T-helper 2 cell treated with Interferon-gamma antibody and Interleukin-4, amounts not matched to agents 5 μg/mL and 100 μg/mL, for 36 hours (primary cell): ENCODE measurements around the gene UPF3B.
"Not testable (repeated sequence)": the region's sequence is repeated elsewhere in the genome, so short reads cannot be mapped to it uniquely, and the experiment has no call there.

Experiments
- DNase-seq: peaks from one replicate; pipeline ENCODE4 v3.0.0; 2021; ENCODE audit warnings: low spot score
- H3K27ac Mint-ChIP-seq: one replicate; pipeline ENCODE4 v1.8.0; 2021; ENCODE audit warnings: mild to moderate bottlenecking, mixed read lengths
- H3K27me3 Mint-ChIP-seq: one replicate; pipeline ENCODE4 v1.8.0; 2021; ENCODE audit warnings: low read depth, mixed read lengths
- H3K36me3 Mint-ChIP-seq: one replicate; pipeline ENCODE4 v1.8.0; 2021; ENCODE audit warnings: low read depth, mixed read lengths
- H3K4me1 Mint-ChIP-seq: one replicate; pipeline ENCODE4 v1.8.0; 2021; ENCODE audit warnings: low read depth, mixed read lengths
- H3K4me3 Mint-ChIP-seq: one replicate; pipeline ENCODE4 v1.8.0; 2022; ENCODE audit warnings: mild to moderate bottlenecking, moderate library complexity, mixed read lengths
- H3K9me3 Mint-ChIP-seq: one replicate; pipeline ENCODE4 v1.8.0; 2021; ENCODE audit warnings: mixed read lengths

The UPF3B gene

DNA sequence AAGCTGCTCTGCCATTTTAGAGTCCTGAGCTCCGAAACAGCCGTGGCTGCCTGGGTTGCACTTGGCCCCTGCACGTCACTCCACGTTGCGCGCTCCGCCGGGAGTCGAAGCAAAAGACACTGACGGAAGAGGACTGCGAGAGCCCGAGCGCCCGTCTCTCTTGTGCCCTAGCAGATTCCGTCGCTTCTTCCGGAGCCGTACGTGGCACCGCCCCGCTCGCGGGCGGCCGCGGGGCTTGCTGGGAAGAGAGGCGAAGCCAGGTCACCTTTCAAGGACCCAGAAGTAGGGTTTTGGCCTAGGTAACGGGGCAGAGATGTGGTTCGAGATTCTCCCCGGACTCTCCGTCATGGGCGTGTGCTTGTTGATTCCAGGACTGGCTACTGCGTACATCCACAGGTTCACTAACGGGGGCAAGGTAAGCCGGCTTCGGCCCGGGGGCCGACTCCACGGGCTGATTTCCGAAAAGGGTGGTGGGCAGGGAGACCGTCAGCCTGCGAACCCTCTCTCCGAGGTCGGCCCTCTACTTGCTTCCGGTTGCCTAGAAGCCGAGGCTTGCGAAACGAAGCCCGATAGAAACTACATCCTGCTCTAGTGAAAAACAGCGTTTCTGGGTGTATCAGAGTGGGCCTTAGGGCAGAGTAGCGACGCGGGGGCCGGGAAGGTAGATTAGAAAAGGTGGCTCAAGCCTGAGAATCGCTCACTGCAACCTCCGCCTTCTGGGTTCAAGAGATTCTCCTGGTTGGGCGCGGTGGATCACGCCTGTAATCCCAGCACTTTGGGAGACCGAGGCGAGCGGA lies 19.0 kb upstream of the UPF3B start, which contains the start of the genes NDUFA1 and RNF113A:
Gene NDUFA1, plus strand, starts transcription at position 234 of the 797 bp plus-strand sequence. Its CDS starts 80 bp downstream, at position 314.
Gene RNF113A, minus strand, starts transcription at position 135 of the 797 bp plus-strand sequence. Its CDS starts 120 bp downstream, at position 15.
- H3K4me1 Mint-ChIP-seq, result peaks cover 8% of the 10 kb centered on the region
- H3K4me3 Mint-ChIP-seq, result peak within 1 kb of the TSS; percentile 94
- H3K9me3 Mint-ChIP-seq, result no peaks in the 10 kb centered on the region
- peaks cover 22% of the 10 kb centered on the region for H3K36me3 Mint-ChIP-seq
- DNase-seq, result peak; percentile 86
- H3K27ac Mint-ChIP-seq, result peak within 1 kb of the TSS; percentile 99
- H3K27me3 Mint-ChIP-seq, result no peaks in the 10 kb centered on the region

DNA sequence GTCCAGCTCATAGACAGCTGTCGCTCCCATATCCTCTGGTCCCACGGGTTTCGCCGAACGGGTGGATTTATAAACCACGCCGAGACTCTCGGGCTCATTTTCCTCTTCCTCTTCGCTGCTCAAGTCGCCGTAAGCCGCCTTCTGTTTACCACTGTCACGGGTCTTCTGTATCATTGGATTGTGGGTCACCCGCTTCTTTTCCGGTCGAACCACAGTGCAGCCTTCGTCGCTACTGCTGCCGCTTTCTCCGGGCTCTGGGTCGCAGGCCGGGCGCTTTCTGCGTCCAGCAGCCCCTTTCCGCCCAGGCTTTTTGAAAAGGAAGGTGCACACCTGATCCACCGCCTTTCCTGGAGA lies 18.5 kb upstream of the UPF3B start:
- peaks cover 21% of the 10 kb centered on the region for H3K36me3 Mint-ChIP-seq
- H3K9me3 Mint-ChIP-seq, result no peaks in the 10 kb centered on the region
- peak overlapping the region; percentile 99 for H3K27ac Mint-ChIP-seq
- peak overlapping the region; percentile 94 for H3K4me3 Mint-ChIP-seq
- DNase-seq, result no peak
- peaks cover 8% of the 10 kb centered on the region for H3K4me1 Mint-ChIP-seq
- no peaks in the 10 kb centered on the region for H3K27me3 Mint-ChIP-seq

DNA sequence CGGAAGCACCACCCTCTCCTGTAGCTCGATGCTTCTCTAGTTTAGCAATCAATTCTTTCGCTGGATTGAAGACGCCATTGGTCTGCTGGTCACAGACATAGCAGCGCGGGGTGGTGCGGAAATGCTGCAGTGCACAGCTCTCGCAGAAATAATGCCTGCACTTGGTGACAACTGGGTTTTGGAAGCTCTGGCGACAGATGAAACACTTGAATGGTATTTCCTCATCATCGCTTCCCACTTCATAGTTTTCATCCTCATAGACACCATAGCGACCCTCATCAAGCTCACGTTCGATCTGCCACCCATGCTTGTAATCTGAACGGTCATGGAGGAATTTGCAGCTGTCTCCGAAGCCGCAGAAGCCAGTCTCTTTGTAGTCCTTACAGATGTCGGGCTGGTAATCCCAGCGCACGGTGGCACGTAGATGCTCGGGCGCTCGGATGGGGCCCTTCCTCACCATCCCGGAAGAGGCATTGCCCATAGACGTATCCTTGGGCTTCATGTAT lies 17.9 kb upstream of the UPF3B start:
- no peaks in the 10 kb centered on the region for H3K27me3 Mint-ChIP-seq
- H3K4me1 Mint-ChIP-seq, result peaks cover 8% of the 10 kb centered on the region
- no peaks in the 10 kb centered on the region for H3K9me3 Mint-ChIP-seq
- peak; percentile 16 for DNase-seq
- peak overlapping the region; percentile 99 for H3K27ac Mint-ChIP-seq
- peaks cover 18% of the 10 kb centered on the region for H3K36me3 Mint-ChIP-seq
- H3K4me3 Mint-ChIP-seq, result peak overlapping the region; percentile 94

- peak overlapping the region; percentile 97 for H3K27ac Mint-ChIP-seq
Observed at GRCh38 chrX:119853444-119853843, 681 bp upstream of the UPF3B start.

DNA sequence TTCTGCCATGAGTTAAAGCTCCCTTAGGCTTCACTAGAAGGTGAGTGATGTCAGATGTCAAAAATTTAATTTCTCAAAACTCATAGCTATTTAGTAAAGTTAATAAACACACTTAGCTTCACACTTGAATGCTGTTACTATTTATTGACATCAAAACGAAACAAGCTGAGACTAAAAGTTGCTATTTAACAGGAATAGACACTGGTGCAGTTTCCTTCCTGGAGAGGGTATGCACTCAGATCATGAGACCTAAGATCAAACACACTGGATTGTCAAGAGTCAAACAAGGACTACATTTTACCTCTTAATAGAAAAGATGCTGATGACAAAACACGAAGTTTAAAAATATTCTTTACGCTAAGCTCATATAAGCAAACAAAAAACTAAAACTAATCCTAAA lies 18.9 kb downstream of the UPF3B start:
- Mint-ChIP-seq H3K27me3 (no peaks in the 10 kb centered on the region), H3K9me3 (no peaks in the 10 kb centered on the region), H3K36me3 (peaks cover 53% of the 10 kb centered on the region), H3K4me3 (no peak overlapping the region), H3K27ac (no peak overlapping the region), H3K4me1 (no peaks in the 10 kb centered on the region)
- no peak for DNase-seq

More at GRCh38 chrX:119853444-119853843, 681 bp upstream of the UPF3B start:
- Mint-ChIP-seq H3K4me1 (peaks cover 7% of the 10 kb centered on the region), H3K4me3 (peak overlapping the region; percentile 99), H3K9me3 (no peaks in the 10 kb centered on the region), H3K27me3 (no peaks in the 10 kb centered on the region), H3K36me3 (peaks cover 13% of the 10 kb centered on the region)
- no peak for DNase-seq

DNA sequence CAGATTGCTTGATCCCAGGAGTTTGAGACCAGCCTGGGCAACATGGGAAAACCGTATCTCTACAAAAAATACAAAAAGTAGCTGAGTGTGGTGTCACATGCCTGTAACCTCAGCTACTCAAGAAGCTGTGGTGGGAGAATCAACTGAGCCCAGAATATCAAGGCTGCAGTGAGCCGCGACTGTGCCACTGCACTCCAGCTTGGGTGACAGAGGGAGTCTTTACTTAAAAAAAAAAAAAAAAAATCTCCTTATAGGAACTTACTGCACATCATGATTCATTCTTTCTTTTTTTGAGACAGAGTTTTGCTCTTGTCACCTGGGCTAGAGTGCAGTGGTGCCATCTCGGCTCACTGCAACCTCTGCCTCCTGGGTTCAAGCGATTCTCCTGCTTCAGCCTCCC lies 24.3 kb downstream of the UPF3B start:
- peaks cover 20% of the 10 kb centered on the region for H3K36me3 Mint-ChIP-seq
- no peak overlapping the region for H3K27ac Mint-ChIP-seq
- no peak overlapping the region for H3K4me3 Mint-ChIP-seq
- no peaks in the 10 kb centered on the region for H3K9me3 Mint-ChIP-seq
- H3K4me1 Mint-ChIP-seq, result peaks cover 6% of the 10 kb centered on the region
- no peak for DNase-seq
- no peaks in the 10 kb centered on the region for H3K27me3 Mint-ChIP-seq

- Mint-ChIP-seq H3K4me3 (no peak overlapping the region), H3K36me3 (peaks cover 18% of the 10 kb centered on the region), H3K27ac (peak overlapping the region; percentile 36)
Observed at GRCh38 chrX:119826399-119826959, 26.3 kb downstream of the UPF3B start.

DNA sequence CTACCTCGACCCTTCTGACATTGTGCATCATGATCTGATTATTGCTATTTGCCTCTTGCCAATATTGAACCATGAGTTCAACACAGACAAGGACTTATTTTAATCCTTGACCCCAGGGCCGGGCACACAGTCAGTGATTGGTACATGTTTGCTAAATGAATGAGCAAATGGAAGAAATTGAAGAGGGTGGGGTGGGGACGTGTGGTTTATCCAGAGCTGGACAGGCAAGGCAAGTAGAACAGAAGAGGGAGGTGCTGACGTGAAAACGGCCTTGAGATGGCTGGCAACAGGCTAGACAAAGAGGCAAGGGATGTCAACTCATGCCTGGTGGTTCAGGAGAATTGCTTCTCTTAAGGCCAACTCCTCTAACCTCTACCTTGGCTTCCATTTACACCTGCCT lies 28.5 kb downstream of the UPF3B start:
- not testable (repeated sequence) for H3K4me3 Mint-ChIP-seq, H3K36me3 Mint-ChIP-seq

More at GRCh38 chrX:119826399-119826959, 26.3 kb downstream of the UPF3B start:
- Mint-ChIP-seq H3K27me3 (no peaks in the 10 kb centered on the region), H3K9me3 (no peaks in the 10 kb centered on the region), H3K4me1 (peaks cover 17% of the 10 kb centered on the region)
- peak; percentile 27 for DNase-seq

DNA sequence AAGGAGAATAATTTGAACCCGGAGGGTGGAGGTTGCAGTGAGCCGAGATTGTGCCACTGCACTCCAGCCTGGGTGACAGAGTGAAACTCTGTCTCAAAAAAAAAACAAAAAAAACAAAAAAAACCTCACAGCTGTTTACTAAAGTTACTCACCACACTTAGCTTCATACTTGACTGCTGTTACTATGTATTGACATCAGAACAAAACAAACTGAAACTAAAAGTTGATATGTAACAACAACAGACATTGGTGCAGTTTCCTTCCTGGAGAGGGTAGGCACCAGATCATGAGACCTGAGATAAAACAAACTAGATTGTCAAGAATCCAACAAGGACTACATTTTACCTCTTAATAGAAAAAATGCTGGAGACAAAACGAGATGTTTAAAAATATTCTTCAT lies 31.1 kb downstream of the UPF3B start:
- H3K27me3 Mint-ChIP-seq, H3K36me3 Mint-ChIP-seq, H3K9me3 Mint-ChIP-seq, DNase-seq: not testable (repeated sequence)
- Mint-ChIP-seq H3K4me1 (peaks cover 13% of the 10 kb centered on the region), H3K4me3 (peak overlapping the region; percentile 54), H3K27ac (peak overlapping the region; percentile 91)

More for the DNA sequence above, 28.5 kb downstream of the UPF3B start:
- not testable (repeated sequence) for H3K27ac Mint-ChIP-seq, DNase-seq, H3K9me3 Mint-ChIP-seq, H3K27me3 Mint-ChIP-seq
- H3K4me1 Mint-ChIP-seq, result peaks cover 17% of the 10 kb centered on the region

GRCh38 chrX:119817130-119817690 lies 35.6 kb downstream of the UPF3B start:
- no peak overlapping the region for H3K4me3 Mint-ChIP-seq
- no peak overlapping the region for H3K27ac Mint-ChIP-seq
- no peak for DNase-seq

DNA sequence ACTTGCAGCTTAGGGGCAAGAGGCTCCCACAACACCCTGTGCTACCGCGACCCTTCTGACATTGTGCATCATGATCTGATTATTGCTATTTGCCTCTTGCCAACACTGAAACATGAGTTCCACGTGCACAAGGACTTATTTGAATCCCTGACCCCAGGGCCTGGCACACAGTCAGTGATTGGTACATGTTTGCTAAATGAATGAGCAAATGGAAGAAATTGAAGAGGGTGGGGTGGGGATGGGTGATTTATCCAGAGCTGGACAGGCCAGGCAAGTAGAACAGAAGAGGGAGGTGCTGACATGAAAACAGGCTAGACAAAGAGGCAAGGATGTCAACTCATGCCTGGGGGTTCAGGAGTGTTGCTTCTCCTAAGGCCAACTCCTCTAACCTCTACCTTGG lies 36.5 kb downstream of the UPF3B start:
- Mint-ChIP-seq H3K27ac (no peak overlapping the region), H3K4me3 (no peak overlapping the region)

More at GRCh38 chrX:119817130-119817690, 35.6 kb downstream of the UPF3B start:
- H3K27me3 Mint-ChIP-seq, result no peaks in the 10 kb centered on the region
- H3K4me1 Mint-ChIP-seq, result peaks cover 6% of the 10 kb centered on the region
- no peaks in the 10 kb centered on the region for H3K9me3 Mint-ChIP-seq
- H3K36me3 Mint-ChIP-seq, result peaks cover 2% of the 10 kb centered on the region

GRCh38 chrX:119809185-119809666 lies 43.5 kb downstream of the UPF3B start:
- DNase-seq, result no peak
- H3K9me3 Mint-ChIP-seq, result no peaks in the 10 kb centered on the region
- H3K36me3 Mint-ChIP-seq, result no peaks in the 10 kb centered on the region
- H3K27ac Mint-ChIP-seq, result no peak overlapping the region
- H3K4me3 Mint-ChIP-seq, result no peak overlapping the region
- no peaks in the 10 kb centered on the region for H3K4me1 Mint-ChIP-seq
- peaks cover 1% of the 10 kb centered on the region for H3K27me3 Mint-ChIP-seq

More for the DNA sequence above, 36.5 kb downstream of the UPF3B start:
- no peaks in the 10 kb centered on the region for H3K36me3 Mint-ChIP-seq
- H3K4me1 Mint-ChIP-seq, result no peaks in the 10 kb centered on the region
- no peaks in the 10 kb centered on the region for H3K27me3 Mint-ChIP-seq
- H3K9me3 Mint-ChIP-seq, result no peaks in the 10 kb centered on the region
- no peak for DNase-seq

- H3K9me3 Mint-ChIP-seq, H3K27me3 Mint-ChIP-seq, H3K4me3 Mint-ChIP-seq, H3K36me3 Mint-ChIP-seq, H3K4me1 Mint-ChIP-seq, DNase-seq, H3K27ac Mint-ChIP-seq: not testable (repeated sequence)
Observed at GRCh38 chrX:119808461-119808860, 44.3 kb downstream of the UPF3B start.

GRCh38 chrX:119802546-119802945 lies 50.2 kb downstream of the UPF3B start:
- no peak for DNase-seq

More at GRCh38 chrX:119802546-119802945, 50.2 kb downstream of the UPF3B start:
- Mint-ChIP-seq H3K4me1 (no peaks in the 10 kb centered on the region), H3K9me3 (no peaks in the 10 kb centered on the region), H3K36me3 (no peaks in the 10 kb centered on the region), H3K27ac (no peak overlapping the region), H3K27me3 (no peaks in the 10 kb centered on the region), H3K4me3 (no peak overlapping the region)
